ENCODE results near the gene SBF2.

- TF ChIP-seq, protein P1, sequence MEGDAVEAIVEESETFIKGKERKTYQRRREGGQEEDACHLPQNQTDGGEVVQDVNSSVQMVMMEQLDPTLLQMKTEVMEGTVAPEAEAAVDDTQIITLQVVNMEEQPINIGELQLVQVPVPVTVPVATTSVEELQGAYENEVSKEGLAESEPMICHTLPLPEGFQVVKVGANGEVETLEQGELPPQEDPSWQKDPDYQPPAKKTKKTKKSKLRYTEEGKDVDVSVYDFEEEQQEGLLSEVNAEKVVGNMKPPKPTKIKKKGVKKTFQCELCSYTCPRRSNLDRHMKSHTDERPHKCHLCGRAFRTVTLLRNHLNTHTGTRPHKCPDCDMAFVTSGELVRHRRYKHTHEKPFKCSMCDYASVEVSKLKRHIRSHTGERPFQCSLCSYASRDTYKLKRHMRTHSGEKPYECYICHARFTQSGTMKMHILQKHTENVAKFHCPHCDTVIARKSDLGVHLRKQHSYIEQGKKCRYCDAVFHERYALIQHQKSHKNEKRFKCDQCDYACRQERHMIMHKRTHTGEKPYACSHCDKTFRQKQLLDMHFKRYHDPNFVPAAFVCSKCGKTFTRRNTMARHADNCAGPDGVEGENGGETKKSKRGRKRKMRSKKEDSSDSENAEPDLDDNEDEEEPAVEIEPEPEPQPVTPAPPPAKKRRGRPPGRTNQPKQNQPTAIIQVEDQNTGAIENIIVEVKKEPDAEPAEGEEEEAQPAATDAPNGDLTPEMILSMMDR (IDR thresholded peaks at IDR 0.05; ENCODE audit: extremely low read depth in 1 of 2, insufficient read depth in 1 of 2, low read depth in 1 of 2, low read length in 2 of 2): no peak
- TF ChIP-seq JUN (IDR thresholded peaks at IDR 0.05; ENCODE audit: borderline replicate concordance, insufficient read depth, insufficient read length, low read depth): no peak
- TF ChIP-seq MYC (IDR thresholded peaks at IDR 0.05; ENCODE audit: low read depth, low read length): no peak
- no peak for TF ChIP-seq FOS (IDR thresholded peaks at IDR 0.05; ENCODE audit: borderline replicate concordance, insufficient read depth, low read length)
Measured at GRCh38 chr11:9868641-9869040, 425.4 kb downstream of the SBF2 start.
